Activated CD4-positive, alpha-beta T cell treated with anti-CD3 and anti-CD28 coated beads for 36 hours (primary cell): Measurements from ENCODE around the gene DYRK2. TPM values are rescaled to one million over a fixed set of nuclear protein-coding genes. Genes with fewer than 3 reads are reported as not detected.

Experiments
- ATAC-seq: fragments of 200-7000 bp; cut with Tn5 transposase; one replicate; pipeline ENCODE4 v1.10.0; 2021; ENCODE audit warnings: mild to moderate bottlenecking, moderate library complexity
- CTCF ChIA-PET: fragments of 350-600 bp; sonication (Branson Sonifier 250); formaldehyde crosslinking; loops from one replicate; lab custom pipeline; 2021; ENCODE audit warnings: antibody characterized with exemption; lab: Charles Lee
- POLR2A ChIA-PET: fragments of 350-600 bp; sonication (Branson Sonifier 250); formaldehyde crosslinking; loops from one replicate; lab custom pipeline; 2021; ENCODE audit warnings: antibody characterized with exemption, inconsistent platforms; lab: Charles Lee
- DNase-seq: peaks from one replicate; pipeline ENCODE4 v3.0.0-alpha.2; 2020
- H3K27ac Mint-ChIP-seq: one replicate; pipeline ENCODE4 v1.8.0; 2021; ENCODE audit warnings: mixed read lengths
- H3K27me3 Mint-ChIP-seq: one replicate; pipeline ENCODE4 v1.8.0; 2021; ENCODE audit warnings: mixed read lengths
- H3K36me3 Mint-ChIP-seq: one replicate; pipeline ENCODE4 v1.8.0; 2021; ENCODE audit warnings: low read depth, mixed read lengths
- H3K4me1 Mint-ChIP-seq: one replicate; pipeline ENCODE4 v1.8.0; 2021; ENCODE audit warnings: mixed read lengths
- H3K4me3 Mint-ChIP-seq: one replicate; pipeline ENCODE4 v1.8.0; 2021; ENCODE audit warnings: mild to moderate bottlenecking, moderate library complexity, mixed read lengths
- H3K9me3 Mint-ChIP-seq: one replicate; pipeline ENCODE4 v1.8.0; 2021; ENCODE audit warnings: low read depth, mixed read lengths
- intact Hi-C, 2 experiments: fragments of 100-400 bp; cut with DNase I in 1 of 2; cut with micrococcal nuclease in 1 of 2; formaldehyde crosslinking; loops; one replicate each; pipeline versions ENCODE4 v1.14.2 to v1.15.1; 2022 to 2024; cut with DNase I, micrococcal nuclease
- total RNA-seq, 2 experiments: library from RNA; stranded (reverse); gene quantifications; one replicate each; pipeline ENCODE4 v1.2.3, GENCODE V29; 2021

DYRK2 gene
- total RNA-seq, 2 experiments from 2014 or later = 19.2 to 21.5 TPM

GRCh38 chr12:67701121-67701520, 52.6 kb downstream of the DYRK2 start:
- ATAC-seq (no peak), DNase-seq (no peak)
- intact Hi-C loops = no loop called here
- no peak overlapping the region for H3K4me3 Mint-ChIP-seq
- CTCF ChIA-PET = interaction anchor here (0.7 to 1.3 kb wide), 3 partner anchors 20 to 110 kb away, joined by 3 read pairs; no protein-coding TSS in a partner anchor
- H3K27me3 Mint-ChIP-seq = peaks cover 4% of the 10 kb centered on the region
- H3K36me3 Mint-ChIP-seq = peaks cover 5% of the 10 kb centered on the region
- H3K9me3 Mint-ChIP-seq = no peaks in the 10 kb centered on the region
- peaks cover 45% of the 10 kb centered on the region for H3K4me1 Mint-ChIP-seq
- POLR2A ChIA-PET = interaction anchor here (0.7 kb wide), 1 partner anchor 255 kb away, joined by 3 read pairs; no protein-coding TSS in a partner anchor
- no peak overlapping the region for H3K27ac Mint-ChIP-seq

GRCh38 chr12:67702136-67702535, 53.6 kb downstream of the DYRK2 start:
- Mint-ChIP-seq H3K27ac (no peak overlapping the region), H3K36me3 (peaks cover 5% of the 10 kb centered on the region), H3K4me3 (no peak overlapping the region), H3K9me3 (no peaks in the 10 kb centered on the region), H3K27me3 (peaks cover 4% of the 10 kb centered on the region), H3K4me1 (peaks cover 38% of the 10 kb centered on the region)
- CTCF ChIA-PET = interaction anchor here (1.2 kb wide), 1 partner anchor 325 kb away, joined by 3 read pairs; no protein-coding TSS in a partner anchor
- no peak for ATAC-seq
- DNase-seq = no peak
- intact Hi-C loops = no loop called here
- POLR2A ChIA-PET = no interaction called here

- POLR2A ChIA-PET = no interaction called here
- no peak for DNase-seq
- H3K27ac Mint-ChIP-seq = no peak overlapping the region
- intact Hi-C loops = no loop called here
- peaks cover 4% of the 10 kb centered on the region for H3K27me3 Mint-ChIP-seq
- peaks cover 21% of the 10 kb centered on the region for H3K4me1 Mint-ChIP-seq
- H3K4me3 Mint-ChIP-seq = no peak overlapping the region
- no peak for ATAC-seq
- no peaks in the 10 kb centered on the region for H3K9me3 Mint-ChIP-seq
- peaks cover 5% of the 10 kb centered on the region for H3K36me3 Mint-ChIP-seq
- CTCF ChIA-PET = no interaction called here
These were observed 55.5 kb downstream of the DYRK2 start for GRCh38 chr12:67704071-67704470.

GRCh38 chr12:67705394-67706370, 57.1 kb downstream of the DYRK2 start:
- peaks cover 4% of the 10 kb centered on the region for H3K27me3 Mint-ChIP-seq
- ChIA-PET POLR2A (no interaction called here), CTCF (interaction anchor here (0.5 to 0.7 kb wide), 2 partner anchors 85 to 707 kb away, joined by 3 read pairs; no protein-coding TSS in a partner anchor)
- H3K36me3 Mint-ChIP-seq = peaks cover 5% of the 10 kb centered on the region
- intact Hi-C loops = no loop called here
- no peak for DNase-seq
- no peak for ATAC-seq
- no peaks in the 10 kb centered on the region for H3K9me3 Mint-ChIP-seq
- no peak overlapping the region for H3K27ac Mint-ChIP-seq
- no peak overlapping the region for H3K4me3 Mint-ChIP-seq
- peaks cover 12% of the 10 kb centered on the region for H3K4me1 Mint-ChIP-seq

GRCh38 chr12:67709367-67709954, 60.9 kb downstream of the DYRK2 start:
- Mint-ChIP-seq H3K27me3 (peaks cover 4% of the 10 kb centered on the region), H3K4me3 (no peak overlapping the region), H3K27ac (no peak overlapping the region), H3K9me3 (no peaks in the 10 kb centered on the region), H3K4me1 (peaks cover 6% of the 10 kb centered on the region), H3K36me3 (peaks cover 6% of the 10 kb centered on the region)
- DNase-seq (no peak), ATAC-seq (no peak)
- POLR2A ChIA-PET = no interaction called here
- intact Hi-C loops = no loop called here
- CTCF ChIA-PET = no interaction called here

GRCh38 chr12:67710582-67710981, 62.0 kb downstream of the DYRK2 start:
- intact Hi-C loops = no loop called here
- ChIA-PET CTCF (interaction anchor here (0.6 kb wide), 1 partner anchor 56 kb away, joined by 3 read pairs; no protein-coding TSS in a partner anchor), POLR2A (no interaction called here)
- no peak overlapping the region for H3K27ac Mint-ChIP-seq
- peaks cover 8% of the 10 kb centered on the region for H3K4me1 Mint-ChIP-seq
- peaks cover 2% of the 10 kb centered on the region for H3K27me3 Mint-ChIP-seq
- H3K9me3 Mint-ChIP-seq = no peaks in the 10 kb centered on the region
- ATAC-seq (no peak), DNase-seq (no peak)
- H3K36me3 Mint-ChIP-seq = peaks cover 6% of the 10 kb centered on the region
- H3K4me3 Mint-ChIP-seq = no peak overlapping the region

- CTCF ChIA-PET = interaction anchor here (0.5 kb wide), 1 partner anchor 20 kb away, joined by 3 read pairs; no protein-coding TSS in a partner anchor
- POLR2A ChIA-PET = no interaction called here
- intact Hi-C loops = no loop called here
- no peak overlapping the region for H3K27ac Mint-ChIP-seq
- peaks cover 8% of the 10 kb centered on the region for H3K4me1 Mint-ChIP-seq
- DNase-seq = no peak
- H3K4me3 Mint-ChIP-seq = no peak overlapping the region
- H3K9me3 Mint-ChIP-seq = no peaks in the 10 kb centered on the region
- H3K27me3 Mint-ChIP-seq = no peaks in the 10 kb centered on the region
- no peak for ATAC-seq
- peaks cover 6% of the 10 kb centered on the region for H3K36me3 Mint-ChIP-seq
These were observed 63.5 kb downstream of the DYRK2 start for GRCh38 chr12:67712011-67712410.

GRCh38 chr12:67714648-67715047, 66.1 kb downstream of the DYRK2 start:
- intact Hi-C loops = no loop called here
- peaks cover 8% of the 10 kb centered on the region for H3K4me1 Mint-ChIP-seq
- H3K27me3 Mint-ChIP-seq = no peaks in the 10 kb centered on the region
- ATAC-seq (no peak), DNase-seq (no peak)
- CTCF ChIA-PET = interaction anchor here (0.6 to 1.0 kb wide), 3 partner anchors 14 to 396 kb away, joined by 3 read pairs; no protein-coding TSS in a partner anchor
- H3K36me3 Mint-ChIP-seq = peaks cover 6% of the 10 kb centered on the region
- no peaks in the 10 kb centered on the region for H3K9me3 Mint-ChIP-seq
- POLR2A ChIA-PET = no interaction called here
- no peak overlapping the region for H3K27ac Mint-ChIP-seq
- no peak overlapping the region for H3K4me3 Mint-ChIP-seq
